ENCODE data around the gene DHX8. TPM values are rescaled to one million over a fixed set of nuclear protein-coding genes. Genes with fewer than 3 reads are reported as not detected.

DHX8 gene
- total RNA-seq, 1 donor from 2014 or later = 48.2 TPM

- DNase-seq (ENCODE audit: low read depth in 2 of 2) = no peak
Measured at GRCh38 chr17:43524945-43525575, 41.3 kb downstream of the DHX8 start.

- DNase-seq (ENCODE audit: low read depth in 2 of 2) = no peak
Measured at GRCh38 chr17:43526886-43527648, 43.3 kb downstream of the DHX8 start.

GRCh38 chr17:43528319-43528987, 44.7 kb downstream of the DHX8 start:
- DNase-seq (ENCODE audit: low read depth in 2 of 2) = no peak

- no peak for DNase-seq (ENCODE audit: low read depth in 2 of 2)
Measured at GRCh38 chr17:43528988-43529814, 45.4 kb downstream of the DHX8 start.

DNA sequence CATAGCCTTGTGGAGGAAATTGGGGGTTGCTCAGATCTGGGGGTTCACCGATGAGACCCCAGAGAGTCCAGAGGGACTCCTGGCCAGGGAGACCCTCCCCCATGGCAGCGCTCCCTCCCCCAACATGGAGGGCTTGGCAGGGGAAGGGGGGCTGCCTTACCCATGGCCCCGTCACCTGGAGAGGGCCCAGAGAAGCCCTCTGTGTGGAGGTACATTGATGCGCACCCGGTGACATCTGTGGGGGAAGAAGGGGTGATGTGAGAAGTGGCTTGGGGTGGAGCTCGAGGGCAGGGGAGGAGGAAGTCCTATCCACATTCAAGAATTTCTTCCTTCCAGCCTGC, 46.1 kb downstream of the DHX8 start:
- no peak for DNase-seq (ENCODE audit: low read depth in 2 of 2)

- DNase-seq (ENCODE audit: low read depth in 2 of 2) = peak; percentile 85 to 87
Measured at GRCh38 chr17:43530288-43531081, 46.7 kb downstream of the DHX8 start.

GRCh38 chr17:43531082-43531378, 47.3 kb downstream of the DHX8 start:
- DNase-seq (ENCODE audit: low read depth in 2 of 2) = no peak

DNA sequence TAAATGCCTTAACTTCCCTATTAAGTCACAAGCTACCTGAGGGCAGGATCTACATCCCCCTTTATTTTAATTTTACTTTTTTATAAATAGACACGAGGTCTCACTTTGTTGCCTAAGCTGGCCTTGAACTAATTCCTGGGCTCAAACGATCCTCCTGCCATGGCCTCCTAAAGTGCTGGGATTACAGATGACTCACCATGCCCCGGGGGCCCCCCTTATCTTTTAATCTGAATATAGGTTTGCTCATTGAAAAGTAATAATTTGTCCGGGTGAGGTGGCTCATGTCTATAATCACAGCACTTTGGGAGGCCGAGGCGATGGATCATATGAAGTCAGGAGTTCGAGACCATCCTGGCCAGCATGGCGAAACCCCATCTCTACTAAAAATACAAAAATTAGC, 48.2 kb downstream of the DHX8 start:
- DNase-seq (ENCODE audit: low read depth in 2 of 2) = no peak

DNA sequence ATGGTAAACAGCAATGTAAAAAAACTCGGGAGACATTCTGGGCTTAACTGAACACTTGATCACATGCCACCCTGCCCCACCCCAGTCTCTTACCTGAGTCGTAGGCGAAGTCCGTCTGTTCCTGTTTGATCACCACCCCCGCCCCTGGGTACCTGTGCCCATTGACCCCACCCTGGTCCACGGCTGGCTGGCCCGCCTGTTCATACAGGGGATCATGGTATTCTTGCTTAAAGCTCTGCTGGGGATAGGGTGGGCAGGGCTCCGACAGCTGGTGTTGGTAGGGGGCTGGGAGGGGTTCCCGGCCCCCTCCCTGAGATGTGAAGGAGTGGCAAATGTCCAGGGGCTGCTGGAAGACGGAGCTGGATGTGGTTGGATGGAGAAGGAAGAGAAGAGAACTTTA, 48.8 kb downstream of the DHX8 start:
- no peak for DNase-seq (ENCODE audit: low read depth in 2 of 2)

DNA sequence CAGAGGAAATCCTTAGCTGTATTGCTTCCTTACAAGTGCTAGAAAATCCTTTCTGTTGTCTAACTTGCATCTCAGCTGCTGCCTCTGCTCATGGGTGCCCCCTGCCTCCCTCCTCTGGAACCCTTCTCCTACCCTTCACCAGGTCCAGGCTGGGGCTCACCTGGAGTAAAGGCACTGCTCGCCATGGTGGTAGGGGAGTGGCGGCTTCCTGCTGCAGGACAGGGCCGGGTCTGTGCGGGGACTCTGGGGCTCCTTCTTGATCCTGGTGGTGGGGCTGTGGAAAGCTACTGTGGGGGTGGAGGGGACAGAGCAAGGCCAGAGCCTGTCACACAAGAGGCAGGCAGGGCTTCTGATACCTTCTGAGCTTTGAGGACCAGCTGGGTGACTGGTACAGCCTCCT, 49.9 kb downstream of the DHX8 start:
- DNase-seq (ENCODE audit: low read depth in 2 of 2) = no peak

- DNase-seq (ENCODE audit: low read depth in 2 of 2) = no peak
Measured at GRCh38 chr17:43534909-43535308, 51.1 kb downstream of the DHX8 start.

DNA sequence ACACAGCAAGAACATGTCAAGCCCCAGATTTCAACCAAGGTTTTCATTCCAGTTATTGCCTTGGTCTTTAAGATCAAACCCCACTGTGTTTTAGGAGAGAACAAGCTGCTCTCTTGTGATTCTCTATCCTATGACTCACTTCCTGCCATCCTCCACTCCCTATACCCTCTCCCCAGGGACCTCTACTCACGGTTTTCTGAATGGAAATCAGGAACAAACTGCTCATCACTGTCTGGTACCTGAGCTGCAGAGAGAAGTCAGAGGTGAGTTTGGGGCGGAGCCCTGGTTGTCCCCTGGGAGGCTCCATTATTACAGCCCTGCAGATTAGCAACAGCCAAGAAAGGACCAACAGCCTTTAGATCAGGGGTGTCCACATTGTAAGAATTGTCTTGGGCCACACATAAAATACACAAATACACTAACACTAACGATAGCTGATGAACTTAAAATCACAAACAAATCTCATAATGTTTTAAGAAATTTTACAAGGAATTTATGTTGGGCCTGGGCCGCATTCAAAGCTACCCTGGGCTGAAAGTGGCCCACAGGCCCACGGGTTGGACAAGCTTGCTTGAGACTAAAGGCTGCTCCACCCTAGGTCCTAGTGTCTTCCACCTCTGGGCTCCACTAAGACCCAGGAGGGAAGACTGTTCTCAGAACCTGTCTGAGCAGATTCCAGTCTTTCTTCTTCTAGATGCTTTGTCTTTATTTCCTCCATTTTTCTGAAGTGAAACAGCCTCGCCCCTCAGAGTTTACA, 52.6 kb downstream of the DHX8 start:
- DNase-seq (ENCODE audit: low read depth in 2 of 2) = peak in 1 of 2 donors; percentile 32

DNA sequence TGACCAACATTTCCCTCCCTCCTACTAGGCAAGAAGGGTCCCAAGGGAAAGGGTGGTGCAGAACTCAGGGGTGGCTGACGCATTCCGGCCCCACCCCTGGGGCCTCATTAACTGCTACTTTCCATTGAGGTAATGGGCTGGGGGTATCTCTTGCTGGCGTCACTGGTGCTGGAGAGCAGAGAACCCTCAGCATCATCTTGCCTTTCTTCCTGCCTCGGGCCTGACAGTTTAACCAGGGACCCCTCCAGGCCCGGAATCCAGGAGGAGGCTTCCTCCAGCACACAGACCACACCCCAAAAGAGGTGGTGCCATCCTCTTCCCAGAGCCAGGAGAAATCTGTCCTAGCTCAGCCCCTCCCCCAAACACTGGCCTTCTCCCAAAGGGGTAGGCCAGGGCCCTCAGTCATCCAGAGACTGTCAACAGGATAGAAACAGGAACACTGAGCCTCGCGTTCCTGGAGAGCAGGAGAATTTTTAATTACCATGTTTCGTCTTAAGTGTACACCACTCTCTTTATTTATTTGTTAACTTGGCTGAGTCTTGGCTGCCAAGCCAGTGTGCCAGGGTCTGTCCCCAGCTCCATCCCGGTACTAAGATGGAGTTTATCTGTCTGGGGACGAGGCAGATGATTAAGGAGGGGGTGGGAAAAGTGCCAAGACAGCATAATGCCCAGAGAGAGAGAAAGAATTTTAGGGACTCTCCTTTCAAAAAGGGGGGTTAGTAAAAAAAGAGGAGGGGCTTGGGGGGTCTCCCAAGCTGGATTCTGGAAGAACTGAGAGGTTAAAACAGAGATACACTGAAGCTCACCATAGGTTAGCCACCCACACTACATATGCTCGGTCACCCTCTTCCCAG, 57.3 kb downstream of the DHX8 start:
- DNase-seq (ENCODE audit: low read depth in 2 of 2) = no peak

DNA sequence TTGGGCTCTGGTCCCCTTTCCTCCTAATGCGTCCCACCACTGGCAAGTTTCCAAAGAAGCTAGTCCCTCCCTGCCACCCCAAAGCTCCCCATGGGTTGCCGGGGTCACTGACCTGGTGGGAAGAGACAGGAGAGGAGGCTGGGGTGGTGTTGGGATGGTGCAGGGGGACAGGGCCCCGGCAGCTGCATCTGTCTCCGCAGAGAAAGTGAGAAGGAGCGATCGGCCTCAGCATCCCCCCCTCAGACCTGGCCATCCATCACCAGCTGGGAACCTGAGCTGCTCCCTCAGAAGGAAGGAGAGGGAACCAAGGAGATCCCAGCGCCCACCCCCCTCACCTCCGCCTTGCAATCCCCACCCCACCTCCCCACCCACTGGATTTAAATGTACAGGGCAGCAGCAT, 59.1 kb downstream of the DHX8 start:
- DNase-seq (ENCODE audit: low read depth in 2 of 2) = no peak

DNA sequence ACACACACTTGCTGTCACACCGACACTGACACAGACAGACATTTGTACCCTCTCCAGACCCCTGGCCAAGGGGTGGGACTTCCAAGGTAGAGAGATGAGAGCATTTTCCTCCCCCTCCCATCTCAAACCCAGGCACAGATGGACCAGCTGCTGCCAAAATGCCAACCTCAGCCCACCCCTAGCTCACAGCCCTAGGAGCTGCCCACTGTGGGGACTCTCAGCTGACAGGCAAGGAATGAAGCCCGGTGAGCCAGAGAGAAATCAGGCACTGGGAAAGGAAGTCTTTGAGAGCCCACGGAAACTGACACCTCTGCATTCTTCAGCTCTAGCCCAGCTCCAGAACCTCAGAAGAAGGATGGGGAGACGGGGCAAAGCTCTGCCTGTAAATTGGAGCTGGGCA, 59.5 kb downstream of the DHX8 start:
- no peak for DNase-seq (ENCODE audit: low read depth in 2 of 2)

- DNase-seq (ENCODE audit: low read depth in 2 of 2) = no peak
Measured at GRCh38 chr17:43543771-43544575, 60.2 kb downstream of the DHX8 start.

- DNase-seq (ENCODE audit: low read depth in 2 of 2) = peak; percentile 25 to 31
Measured at GRCh38 chr17:43545383-43545632, 61.5 kb downstream of the DHX8 start.

GRCh38 chr17:43546319-43547188, 62.8 kb downstream of the DHX8 start, which contains the start of gene ETV4:
Gene ETV4 (minus strand): TSS chr17:43546340. CDS start chr17:43545617, 723 bp downstream.
- peak; percentile 92 to 93 for DNase-seq (ENCODE audit: low read depth in 2 of 2)
